Measurements from ENCODE around the gene TSPAN9.

The TSPAN9 gene

GRCh38 chr12:3269594-3269993 is 192.4 kb downstream of the TSPAN9 start:
- H3K4me3 ChIP-seq (ENCODE audit: low read length) = no peak overlapping the region
- H3K36me3 ChIP-seq (ENCODE audit: control insufficient read depth, insufficient read depth, low read length) = no peaks in the 10 kb centered on the region
- H3K9ac ChIP-seq (ENCODE audit: low read length) = no peak overlapping the region
- H3K27me3 ChIP-seq (ENCODE audit: control insufficient read depth, insufficient read depth, low read length) = peaks cover 3% of the 10 kb centered on the region
- H3K27ac ChIP-seq (ENCODE audit: low read depth, low read length) = no peak overlapping the region
- no peaks in the 10 kb centered on the region for H3K4me1 ChIP-seq (ENCODE audit: control insufficient read depth, insufficient read depth, low read length)

- H3K9ac ChIP-seq (ENCODE audit: low read length) = no peak overlapping the region
- H3K4me3 ChIP-seq (ENCODE audit: low read length) = no peak overlapping the region
- H3K27ac ChIP-seq (ENCODE audit: low read depth, low read length) = no peak overlapping the region
- H3K36me3 ChIP-seq (ENCODE audit: control insufficient read depth, insufficient read depth, low read length) = no peaks in the 10 kb centered on the region
- peaks cover 2% of the 10 kb centered on the region for H3K27me3 ChIP-seq (ENCODE audit: control insufficient read depth, insufficient read depth, low read length)
- no peaks in the 10 kb centered on the region for H3K4me1 ChIP-seq (ENCODE audit: control insufficient read depth, insufficient read depth, low read length)
Measured at GRCh38 chr12:3271146-3271545, 194.0 kb downstream of the TSPAN9 start.

GRCh38 chr12:3271639-3272038 is 194.5 kb downstream of the TSPAN9 start:
- Histone ChIP-seq H3K4me1 (ENCODE audit: control insufficient read depth, insufficient read depth, low read length) (no peaks in the 10 kb centered on the region), H3K9ac (ENCODE audit: low read length) (no peak overlapping the region), H3K27ac (ENCODE audit: low read depth, low read length) (no peak overlapping the region), H3K36me3 (ENCODE audit: control insufficient read depth, insufficient read depth, low read length) (no peaks in the 10 kb centered on the region), H3K4me3 (ENCODE audit: low read length) (no peak overlapping the region), H3K27me3 (ENCODE audit: control insufficient read depth, insufficient read depth, low read length) (no peaks in the 10 kb centered on the region)

- Histone ChIP-seq H3K4me3 (ENCODE audit: low read length) (no peak overlapping the region), H3K27me3 (ENCODE audit: control insufficient read depth, insufficient read depth, low read length) (no peaks in the 10 kb centered on the region), H3K9ac (ENCODE audit: low read length) (no peak overlapping the region), H3K27ac (ENCODE audit: low read depth, low read length) (no peak overlapping the region), H3K36me3 (ENCODE audit: control insufficient read depth, insufficient read depth, low read length) (no peaks in the 10 kb centered on the region), H3K4me1 (ENCODE audit: control insufficient read depth, insufficient read depth, low read length) (no peaks in the 10 kb centered on the region)
Measured at GRCh38 chr12:3272958-3273357, 195.8 kb downstream of the TSPAN9 start.

DNA sequence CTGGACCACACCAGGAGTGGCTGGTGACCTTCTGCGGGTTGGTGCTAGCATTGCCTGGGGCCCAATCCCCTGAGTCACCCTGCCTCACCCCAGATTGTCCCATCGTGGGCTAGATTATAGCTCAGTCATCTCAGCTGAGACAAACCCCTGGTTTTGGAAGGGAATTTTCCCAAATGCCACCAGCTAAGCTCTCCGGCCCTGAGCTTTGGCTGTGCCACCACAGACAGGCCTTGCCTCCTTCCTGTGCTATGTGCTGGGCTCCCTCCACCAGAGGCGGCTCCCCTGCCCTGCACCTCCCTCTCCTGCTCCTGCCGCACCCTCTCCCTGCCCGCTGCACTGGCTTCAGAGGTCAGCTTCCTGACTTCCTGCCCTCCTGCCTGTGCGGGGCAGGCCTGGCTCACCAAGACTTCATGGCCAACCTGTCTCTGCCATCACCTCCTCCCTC is 196.3 kb downstream of the TSPAN9 start:
- H3K4me3 ChIP-seq (ENCODE audit: low read length) = no peak overlapping the region
- no peaks in the 10 kb centered on the region for H3K4me1 ChIP-seq (ENCODE audit: control insufficient read depth, insufficient read depth, low read length)
- H3K36me3 ChIP-seq (ENCODE audit: control insufficient read depth, insufficient read depth, low read length) = no peaks in the 10 kb centered on the region
- H3K9ac ChIP-seq (ENCODE audit: low read length) = no peak overlapping the region
- H3K27ac ChIP-seq (ENCODE audit: low read depth, low read length) = no peak overlapping the region
- no peaks in the 10 kb centered on the region for H3K27me3 ChIP-seq (ENCODE audit: control insufficient read depth, insufficient read depth, low read length)

GRCh38 chr12:3274664-3275063 is 197.5 kb downstream of the TSPAN9 start:
- Histone ChIP-seq H3K36me3 (ENCODE audit: control insufficient read depth, insufficient read depth, low read length) (no peaks in the 10 kb centered on the region), H3K9ac (ENCODE audit: low read length) (no peak overlapping the region), H3K4me3 (ENCODE audit: low read length) (no peak overlapping the region), H3K27me3 (ENCODE audit: control insufficient read depth, insufficient read depth, low read length) (no peaks in the 10 kb centered on the region), H3K27ac (ENCODE audit: low read depth, low read length) (no peak overlapping the region), H3K4me1 (ENCODE audit: control insufficient read depth, insufficient read depth, low read length) (no peaks in the 10 kb centered on the region)

DNA sequence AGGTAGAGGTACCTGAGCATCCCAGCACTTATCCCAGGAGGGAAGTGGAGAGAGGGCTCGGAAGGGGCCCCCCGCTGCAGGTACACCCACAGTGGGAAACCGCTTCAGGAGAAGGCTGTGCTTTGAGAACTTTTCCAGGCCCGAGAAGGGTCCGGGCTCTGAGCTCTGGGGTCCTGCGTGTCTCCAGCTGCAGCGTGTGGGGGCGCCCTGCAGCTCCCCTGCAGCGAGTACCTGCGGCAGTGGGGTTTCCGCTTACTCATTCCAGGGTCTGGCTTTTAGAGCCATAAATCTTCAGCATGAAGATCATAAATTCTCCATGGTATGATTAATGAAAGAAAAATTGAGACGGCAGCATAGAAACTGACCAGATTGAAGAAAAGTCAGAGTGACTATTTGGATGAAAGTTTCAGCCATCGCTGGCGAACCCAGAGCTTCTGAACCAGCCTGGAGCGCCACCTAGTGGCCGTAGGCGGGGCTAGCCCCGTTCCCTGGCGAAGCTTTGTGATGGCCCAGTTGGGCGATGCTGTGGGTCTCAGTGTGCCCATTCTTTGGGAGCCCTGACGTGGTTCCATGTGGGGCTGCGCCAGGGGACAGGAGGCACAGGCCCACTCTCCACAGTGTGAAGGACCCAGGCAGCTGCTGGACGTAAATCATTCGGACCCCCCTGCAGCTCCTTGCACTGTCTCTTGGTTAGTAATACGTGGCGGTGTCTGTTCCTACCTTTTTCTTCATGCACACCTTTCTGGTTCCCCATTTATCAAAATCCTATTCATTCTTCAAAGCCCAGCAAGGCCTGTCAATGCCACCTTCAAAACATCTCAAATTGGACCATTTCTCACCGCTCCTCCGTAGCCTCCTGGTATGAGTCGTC is 198.2 kb downstream of the TSPAN9 start:
- Histone ChIP-seq H3K9ac (ENCODE audit: low read length) (no peak overlapping the region), H3K36me3 (ENCODE audit: control insufficient read depth, insufficient read depth, low read length) (no peaks in the 10 kb centered on the region), H3K4me3 (ENCODE audit: low read length) (no peak overlapping the region), H3K27me3 (ENCODE audit: control insufficient read depth, insufficient read depth, low read length) (no peaks in the 10 kb centered on the region), H3K27ac (ENCODE audit: low read depth, low read length) (no peak overlapping the region), H3K4me1 (ENCODE audit: control insufficient read depth, insufficient read depth, low read length) (no peaks in the 10 kb centered on the region)

DNA sequence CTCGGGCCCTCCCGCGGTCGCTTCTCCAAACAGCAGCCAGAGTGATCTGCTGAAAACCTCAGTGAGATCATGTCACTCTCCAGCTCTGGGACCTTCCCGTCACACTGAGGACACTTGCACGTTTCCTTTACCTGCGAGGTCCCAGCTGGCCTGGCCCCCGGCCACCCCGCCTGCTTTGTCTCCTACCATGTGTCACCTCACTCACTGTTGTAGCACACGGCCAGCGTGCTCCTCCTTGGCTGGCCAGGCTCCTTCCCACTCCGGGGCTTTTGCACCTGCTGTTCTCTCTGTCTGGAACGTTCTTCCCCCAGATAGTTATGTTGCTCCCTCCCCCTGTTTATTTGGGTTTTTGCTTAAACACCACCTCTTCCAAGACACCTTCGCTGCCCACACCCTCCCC is 199.0 kb downstream of the TSPAN9 start:
- Histone ChIP-seq H3K27me3 (ENCODE audit: control insufficient read depth, insufficient read depth, low read length) (no peaks in the 10 kb centered on the region), H3K9ac (ENCODE audit: low read length) (no peak overlapping the region), H3K4me1 (ENCODE audit: control insufficient read depth, insufficient read depth, low read length) (no peaks in the 10 kb centered on the region), H3K4me3 (ENCODE audit: low read length) (no peak overlapping the region), H3K27ac (ENCODE audit: low read depth, low read length) (no peak overlapping the region), H3K36me3 (ENCODE audit: control insufficient read depth, insufficient read depth, low read length) (no peaks in the 10 kb centered on the region)

DNA sequence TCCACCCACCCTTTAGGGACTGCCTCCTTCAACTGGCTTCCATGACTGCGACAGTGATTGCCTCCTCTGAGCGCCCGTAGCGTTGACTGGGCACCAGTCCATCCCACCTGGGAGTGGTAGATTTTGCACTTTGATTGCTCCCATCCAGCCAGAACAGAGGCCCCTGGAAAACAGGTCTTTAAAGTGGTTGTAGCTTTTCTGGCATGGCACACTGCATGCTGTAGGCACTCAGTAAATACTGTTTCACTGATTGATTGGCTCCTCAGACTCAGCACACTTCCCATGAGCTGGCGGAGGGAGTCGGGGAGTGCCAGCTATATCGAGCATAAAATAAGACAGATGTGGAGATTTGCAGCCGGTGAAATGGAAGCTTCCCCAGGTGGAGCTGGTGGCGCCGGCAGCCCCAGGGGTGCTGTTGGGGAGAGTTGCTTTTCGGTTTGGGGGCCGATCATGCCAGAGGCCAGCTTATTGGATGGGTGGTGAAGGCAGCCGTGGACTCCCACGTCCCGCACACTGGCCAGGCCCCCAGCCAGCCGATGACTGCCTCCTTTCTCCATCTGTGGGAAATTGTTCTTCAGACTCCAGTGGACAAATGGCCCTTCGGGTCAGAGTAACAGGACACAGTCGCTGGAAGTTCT is 200.2 kb downstream of the TSPAN9 start:
- no peak overlapping the region for H3K27ac ChIP-seq (ENCODE audit: low read depth, low read length)
- H3K4me1 ChIP-seq (ENCODE audit: control insufficient read depth, insufficient read depth, low read length) = no peaks in the 10 kb centered on the region
- H3K27me3 ChIP-seq (ENCODE audit: control insufficient read depth, insufficient read depth, low read length) = no peaks in the 10 kb centered on the region
- no peak overlapping the region for H3K9ac ChIP-seq (ENCODE audit: low read length)
- no peaks in the 10 kb centered on the region for H3K36me3 ChIP-seq (ENCODE audit: control insufficient read depth, insufficient read depth, low read length)
- no peak overlapping the region for H3K4me3 ChIP-seq (ENCODE audit: low read length)

DNA sequence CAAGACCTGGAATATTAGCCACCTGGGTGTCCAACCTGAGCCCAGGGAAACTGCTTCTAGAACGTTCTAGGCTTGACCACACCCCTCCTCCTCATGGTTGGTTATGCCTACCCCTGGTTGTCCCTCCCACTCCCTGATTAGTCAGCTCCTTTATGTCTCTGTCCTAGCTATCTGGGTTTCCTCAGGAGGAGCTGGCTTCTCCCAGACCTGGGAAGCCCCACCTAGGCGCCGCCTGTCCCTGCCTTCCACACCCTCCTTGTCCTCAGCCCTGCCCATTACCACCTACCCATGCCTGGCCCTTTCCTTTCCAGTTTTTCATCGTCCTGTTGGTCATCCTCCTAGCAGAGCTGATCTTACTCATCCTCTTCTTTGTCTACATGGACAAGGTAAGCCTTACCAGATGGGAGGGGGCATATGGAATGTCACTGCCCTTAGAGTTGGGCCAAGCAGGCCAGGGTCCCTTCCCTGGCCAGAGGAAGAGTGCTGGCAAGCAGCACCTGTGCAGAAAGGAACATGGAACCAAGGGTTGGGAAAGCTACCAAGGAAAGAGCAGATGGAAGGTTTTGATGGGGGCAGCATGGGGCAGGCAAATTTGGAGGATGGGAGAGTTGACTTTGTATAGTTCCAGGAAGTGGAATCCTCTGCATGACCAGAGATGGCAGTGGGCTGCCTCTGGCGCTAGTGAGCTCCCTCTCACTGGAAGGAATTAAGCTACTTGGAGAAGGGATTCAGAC is 201.7 kb downstream of the TSPAN9 start:
- no peaks in the 10 kb centered on the region for H3K4me1 ChIP-seq (ENCODE audit: control insufficient read depth, insufficient read depth, low read length)
- H3K27me3 ChIP-seq (ENCODE audit: control insufficient read depth, insufficient read depth, low read length) = no peaks in the 10 kb centered on the region
- no peak overlapping the region for H3K27ac ChIP-seq (ENCODE audit: low read depth, low read length)
- H3K4me3 ChIP-seq (ENCODE audit: low read length) = no peak overlapping the region
- no peaks in the 10 kb centered on the region for H3K36me3 ChIP-seq (ENCODE audit: control insufficient read depth, insufficient read depth, low read length)
- no peak overlapping the region for H3K9ac ChIP-seq (ENCODE audit: low read length)

GRCh38 chr12:3279415-3279780 is 202.2 kb downstream of the TSPAN9 start:
- H3K27ac ChIP-seq (ENCODE audit: low read depth, low read length) = no peak overlapping the region
- H3K27me3 ChIP-seq (ENCODE audit: control insufficient read depth, insufficient read depth, low read length) = no peaks in the 10 kb centered on the region
- H3K9ac ChIP-seq (ENCODE audit: low read length) = no peak overlapping the region
- no peaks in the 10 kb centered on the region for H3K4me1 ChIP-seq (ENCODE audit: control insufficient read depth, insufficient read depth, low read length)
- H3K36me3 ChIP-seq (ENCODE audit: control insufficient read depth, insufficient read depth, low read length) = no peaks in the 10 kb centered on the region
- no peak overlapping the region for H3K4me3 ChIP-seq (ENCODE audit: low read length)

- H3K9ac ChIP-seq (ENCODE audit: low read length) = no peak overlapping the region
- no peak overlapping the region for H3K4me3 ChIP-seq (ENCODE audit: low read length)
- H3K4me1 ChIP-seq (ENCODE audit: control insufficient read depth, insufficient read depth, low read length) = no peaks in the 10 kb centered on the region
- H3K27ac ChIP-seq (ENCODE audit: low read depth, low read length) = no peak overlapping the region
- H3K36me3 ChIP-seq (ENCODE audit: control insufficient read depth, insufficient read depth, low read length) = no peaks in the 10 kb centered on the region
- no peaks in the 10 kb centered on the region for H3K27me3 ChIP-seq (ENCODE audit: control insufficient read depth, insufficient read depth, low read length)
Measured at GRCh38 chr12:3279832-3280231, 202.7 kb downstream of the TSPAN9 start.
